ENCODE results near the gene GMEB1.
"Not testable (repeated sequence)": the region's sequence is repeated elsewhere in the genome, so short reads cannot be mapped to it uniquely, and the experiment has no call there.

GMEB1 gene

DNA sequence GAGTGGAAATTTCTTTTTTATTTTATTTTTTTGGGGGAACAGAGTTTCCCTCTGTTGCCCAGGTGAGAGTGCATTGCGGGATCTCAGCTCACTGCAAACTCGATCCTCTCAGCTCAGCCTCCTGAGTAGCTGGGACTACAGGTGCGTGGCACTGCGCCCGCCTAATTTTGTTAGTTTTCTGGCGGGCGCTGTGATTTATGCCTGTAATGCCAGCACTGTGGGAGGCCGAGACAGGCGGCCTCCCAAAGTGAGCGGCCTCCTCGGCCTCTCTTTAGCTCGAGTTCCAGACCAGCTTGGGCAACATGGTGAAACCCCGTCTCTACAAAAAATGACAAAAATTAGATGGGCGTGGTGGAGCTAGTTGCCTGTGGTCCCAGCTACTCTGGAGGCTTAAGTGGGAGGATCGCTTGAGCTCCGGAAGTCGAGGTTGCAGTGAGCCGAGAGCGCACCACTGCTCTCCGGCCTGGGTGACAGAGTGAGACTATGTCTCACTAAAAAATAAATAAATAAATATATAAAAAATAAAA is 2.7 kb downstream of the GMEB1 start:
- Histone ChIP-seq H3K27me3 (ENCODE audit: control insufficient read depth, insufficient read depth, low read length) (no peaks in the 10 kb centered on the region), H3K36me3 (ENCODE audit: control insufficient read depth, insufficient read depth, low read length) (no peaks in the 10 kb centered on the region), H3K27ac (ENCODE audit: low read length) (no peak overlapping the region), H3K4me3 (ENCODE audit: low read length) (no peak overlapping the region), H3K9me3 (ENCODE audit: control insufficient read depth, insufficient read depth, low read length) (no peaks in the 10 kb centered on the region), H3K4me1 (ENCODE audit: control insufficient read depth, insufficient read depth, low read length) (no peaks in the 10 kb centered on the region)
- DNase-seq (ENCODE audit: low read depth, low spot score): no peak
- no CpG with 5 or more reads among the region's 20 CpGs for WGBS (ENCODE audit: insufficient coverage, insufficient read length)

DNA sequence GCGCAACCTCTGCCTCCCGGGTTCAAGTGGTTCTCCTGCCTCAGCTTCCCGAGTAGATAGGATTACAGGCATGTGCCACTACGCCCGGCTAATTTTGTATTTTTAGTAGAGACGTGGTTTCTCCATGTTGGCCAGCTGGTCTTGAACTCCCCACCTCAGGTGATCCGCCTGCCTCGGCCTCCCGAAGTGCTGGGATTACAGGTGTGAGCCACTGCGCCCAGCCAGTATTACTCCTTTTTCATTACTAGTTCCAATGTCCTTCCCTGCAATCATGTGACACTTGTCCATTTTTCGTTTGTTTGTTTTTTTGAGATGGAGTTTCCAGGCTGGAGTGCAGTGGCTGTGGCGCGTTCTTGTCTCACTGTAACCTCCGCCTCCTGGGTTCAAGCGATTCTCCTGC is 4.4 kb downstream of the GMEB1 start:
- DNase-seq (ENCODE audit: low read depth, low spot score); H3K27me3 ChIP-seq (ENCODE audit: control insufficient read depth, insufficient read depth, low read length); H3K4me1 ChIP-seq (ENCODE audit: control insufficient read depth, insufficient read depth, low read length); H3K9me3 ChIP-seq (ENCODE audit: control insufficient read depth, insufficient read depth, low read length); H3K36me3 ChIP-seq (ENCODE audit: control insufficient read depth, insufficient read depth, low read length); H3K27ac ChIP-seq (ENCODE audit: low read length); H3K4me3 ChIP-seq (ENCODE audit: low read length): not testable (repeated sequence)
- no CpG with 5 or more reads among the region's 15 CpGs for WGBS (ENCODE audit: insufficient coverage, insufficient read length)

DNA sequence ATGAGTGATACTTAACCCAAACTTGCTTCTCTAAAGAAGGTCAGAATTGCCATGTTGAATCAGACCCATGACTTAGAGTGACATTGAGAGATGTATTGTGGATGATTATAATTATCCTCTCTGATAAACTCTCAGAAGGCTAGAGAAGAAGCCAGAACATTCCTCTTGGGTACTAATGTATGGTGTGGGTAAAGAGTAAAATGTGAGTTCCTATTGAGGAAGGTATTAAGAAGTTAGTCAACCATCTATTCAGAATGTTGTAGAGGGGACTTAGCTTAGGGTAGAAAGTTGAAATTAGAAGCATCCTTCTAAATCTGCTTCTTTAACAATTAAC is 7.3 kb downstream of the GMEB1 start:
- Histone ChIP-seq H3K4me3 (ENCODE audit: low read length) (no peak overlapping the region), H3K27me3 (ENCODE audit: control insufficient read depth, insufficient read depth, low read length) (no peaks in the 10 kb centered on the region), H3K9me3 (ENCODE audit: control insufficient read depth, insufficient read depth, low read length) (no peaks in the 10 kb centered on the region), H3K27ac (ENCODE audit: low read length) (no peak overlapping the region), H3K4me1 (ENCODE audit: control insufficient read depth, insufficient read depth, low read length) (no peaks in the 10 kb centered on the region), H3K36me3 (ENCODE audit: control insufficient read depth, insufficient read depth, low read length) (no peaks in the 10 kb centered on the region)
- no peak for DNase-seq (ENCODE audit: low read depth, low spot score)

DNA sequence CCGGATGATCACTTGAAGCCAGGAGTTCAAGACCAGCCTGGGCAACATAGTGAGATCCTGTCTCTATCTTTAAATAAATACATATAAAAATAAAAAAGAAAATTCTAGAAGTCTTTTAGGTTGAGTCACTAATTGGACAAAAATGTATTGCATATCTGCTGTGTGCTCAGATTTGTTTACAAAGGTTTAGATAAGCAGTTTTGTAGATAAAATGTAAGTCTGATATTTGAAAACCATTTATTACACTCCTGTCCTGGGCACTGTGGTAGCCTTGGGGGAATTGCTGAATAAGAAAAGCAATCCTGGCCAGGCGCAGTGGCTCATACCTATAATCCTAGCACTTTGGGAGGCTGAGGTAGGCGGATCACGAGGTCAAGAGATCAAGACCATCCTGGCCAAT is 11.6 kb downstream of the GMEB1 start:
- Histone ChIP-seq H3K36me3 (ENCODE audit: control insufficient read depth, insufficient read depth, low read length) (peaks cover 3% of the 10 kb centered on the region; the same call in 1 of the 2 replicates), H3K9me3 (ENCODE audit: control insufficient read depth, insufficient read depth, low read length) (no peaks in the 10 kb centered on the region), H3K27me3 (ENCODE audit: control insufficient read depth, insufficient read depth, low read length) (no peaks in the 10 kb centered on the region), H3K4me3 (ENCODE audit: low read length) (no peak overlapping the region), H3K4me1 (ENCODE audit: control insufficient read depth, insufficient read depth, low read length) (no peaks in the 10 kb centered on the region), H3K27ac (ENCODE audit: low read length) (no peak overlapping the region)
- no CpG with 5 or more reads among the region's 4 CpGs for WGBS (ENCODE audit: insufficient coverage, insufficient read length)
- no peak for DNase-seq (ENCODE audit: low read depth, low spot score)

DNA sequence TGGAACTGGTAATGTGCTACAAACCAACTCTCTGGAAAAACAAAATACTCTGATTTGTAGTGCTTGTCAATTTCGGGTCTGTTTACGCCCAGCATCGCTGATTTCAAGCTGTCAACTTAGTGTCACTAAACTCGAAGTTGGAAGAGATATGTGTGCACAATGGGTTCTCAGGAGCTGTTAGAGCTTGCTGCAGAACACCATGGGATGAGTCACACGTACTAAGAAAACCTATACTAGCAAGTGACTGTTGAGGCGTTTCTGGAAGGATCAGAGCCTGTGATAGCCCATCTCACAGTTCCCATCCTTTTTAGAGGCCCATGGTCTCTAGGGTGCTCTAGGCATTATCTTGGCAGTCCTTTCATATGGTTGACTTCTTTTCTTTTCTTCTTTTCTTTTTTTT is 14.3 kb downstream of the GMEB1 start:
- Histone ChIP-seq H3K4me3 (ENCODE audit: low read length) (no peak overlapping the region), H3K9me3 (ENCODE audit: control insufficient read depth, insufficient read depth, low read length) (no peaks in the 10 kb centered on the region), H3K27ac (ENCODE audit: low read length) (no peak overlapping the region), H3K36me3 (ENCODE audit: control insufficient read depth, insufficient read depth, low read length) (peaks cover 3% of the 10 kb centered on the region; the same call in 1 of the 2 replicates), H3K4me1 (ENCODE audit: control insufficient read depth, insufficient read depth, low read length) (no peaks in the 10 kb centered on the region), H3K27me3 (ENCODE audit: control insufficient read depth, insufficient read depth, low read length) (no peaks in the 10 kb centered on the region)
- no CpG with 5 or more reads among the region's 6 CpGs for WGBS (ENCODE audit: insufficient coverage, insufficient read length)
- no peak for DNase-seq (ENCODE audit: low read depth, low spot score)

DNA sequence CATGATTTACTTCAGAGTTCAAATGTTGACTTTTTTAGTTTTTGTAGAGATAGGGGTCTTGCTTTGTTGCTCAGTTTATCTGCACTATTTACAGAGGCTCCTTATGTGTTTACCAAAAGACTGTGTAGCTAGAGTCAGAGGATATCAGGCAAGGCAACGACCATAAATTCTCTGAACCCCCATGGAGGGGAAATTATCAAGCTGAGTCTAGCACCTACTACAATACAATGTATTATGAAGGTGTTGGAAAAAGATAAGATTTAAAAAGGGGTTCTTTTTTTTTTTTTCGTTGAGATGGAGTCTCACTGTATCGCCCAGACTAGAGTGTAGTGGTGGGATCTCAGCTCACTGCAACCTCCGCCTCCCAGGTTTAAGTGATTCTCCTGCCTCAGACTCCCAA is 16.4 kb downstream of the GMEB1 start:
- peaks cover 3% of the 10 kb centered on the region; the same call in 1 of the 2 replicates for H3K36me3 ChIP-seq (ENCODE audit: control insufficient read depth, insufficient read depth, low read length)
- H3K4me1 ChIP-seq (ENCODE audit: control insufficient read depth, insufficient read depth, low read length): no peaks in the 10 kb centered on the region
- H3K9me3 ChIP-seq (ENCODE audit: control insufficient read depth, insufficient read depth, low read length): no peaks in the 10 kb centered on the region
- no CpG with 5 or more reads among the region's 4 CpGs for WGBS (ENCODE audit: insufficient coverage, insufficient read length)
- no peak overlapping the region for H3K27ac ChIP-seq (ENCODE audit: low read length)
- no peaks in the 10 kb centered on the region for H3K27me3 ChIP-seq (ENCODE audit: control insufficient read depth, insufficient read depth, low read length)
- no peak overlapping the region for H3K4me3 ChIP-seq (ENCODE audit: low read length)
- DNase-seq (ENCODE audit: low read depth, low spot score): no peak

DNA sequence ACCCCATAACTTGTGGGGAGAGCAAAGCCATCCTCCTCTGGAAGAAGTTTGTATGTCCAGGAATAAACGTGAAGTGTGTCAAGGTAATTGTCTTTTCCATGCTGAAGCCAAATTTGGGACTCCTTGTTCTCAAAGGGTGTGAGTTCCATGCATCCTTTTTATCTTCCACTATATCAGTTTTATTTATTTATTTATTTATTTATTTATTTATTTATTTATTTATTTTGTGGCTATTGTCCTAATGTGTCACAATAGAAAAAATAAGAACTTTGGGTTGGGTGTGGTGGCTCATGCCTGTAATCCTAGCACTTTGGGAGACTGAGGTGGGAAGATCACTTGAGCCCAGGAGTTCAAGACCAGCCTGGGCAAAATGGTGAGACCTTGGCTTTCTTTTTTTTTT is 23.0 kb downstream of the GMEB1 start:
- not testable (repeated sequence) for H3K27me3 ChIP-seq (ENCODE audit: control insufficient read depth, insufficient read depth, low read length); H3K9me3 ChIP-seq (ENCODE audit: control insufficient read depth, insufficient read depth, low read length)
- WGBS (ENCODE audit: insufficient coverage, insufficient read length): no CpG with 5 or more reads among the region's 1 CpG

DNA sequence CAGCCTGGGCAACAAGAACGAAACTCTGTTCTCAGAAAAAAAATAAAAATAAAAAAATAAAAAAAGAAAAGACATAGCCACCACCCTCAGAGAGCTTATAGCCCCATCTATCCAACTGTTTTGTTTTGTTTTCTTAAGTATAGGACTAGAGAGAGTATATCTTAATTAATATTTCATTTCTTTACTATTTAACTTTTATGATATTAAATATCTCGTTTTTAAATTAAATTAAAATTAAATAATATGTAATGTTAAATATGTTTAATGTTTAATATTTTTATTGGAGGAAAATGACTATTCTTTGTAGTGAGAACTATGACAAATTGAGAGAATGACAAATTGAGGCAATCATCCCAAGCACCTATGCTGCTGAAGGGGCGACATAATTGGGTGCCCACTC is 35.0 kb downstream of the GMEB1 start:
- no peaks in the 10 kb centered on the region for H3K27me3 ChIP-seq (ENCODE audit: control insufficient read depth, insufficient read depth, low read length)
- no peak overlapping the region for H3K4me3 ChIP-seq (ENCODE audit: low read length)
- no peaks in the 10 kb centered on the region for H3K9me3 ChIP-seq (ENCODE audit: control insufficient read depth, insufficient read depth, low read length)
- H3K27ac ChIP-seq (ENCODE audit: low read length): no peak overlapping the region
- WGBS (ENCODE audit: insufficient coverage, insufficient read length): no CpG with 5 or more reads among the region's 3 CpGs
- no peaks in the 10 kb centered on the region for H3K4me1 ChIP-seq (ENCODE audit: control insufficient read depth, insufficient read depth, low read length)
- H3K36me3 ChIP-seq (ENCODE audit: control insufficient read depth, insufficient read depth, low read length): peaks cover 3% of the 10 kb centered on the region; the same call in 1 of the 2 replicates
- DNase-seq (ENCODE audit: low read depth, low spot score): no peak

More for the DNA sequence above, 23.0 kb downstream of the GMEB1 start:
- not testable (repeated sequence) for H3K36me3 ChIP-seq (ENCODE audit: control insufficient read depth, insufficient read depth, low read length); DNase-seq (ENCODE audit: low read depth, low spot score); H3K4me1 ChIP-seq (ENCODE audit: control insufficient read depth, insufficient read depth, low read length); H3K4me3 ChIP-seq (ENCODE audit: low read length); H3K27ac ChIP-seq (ENCODE audit: low read length)

DNA sequence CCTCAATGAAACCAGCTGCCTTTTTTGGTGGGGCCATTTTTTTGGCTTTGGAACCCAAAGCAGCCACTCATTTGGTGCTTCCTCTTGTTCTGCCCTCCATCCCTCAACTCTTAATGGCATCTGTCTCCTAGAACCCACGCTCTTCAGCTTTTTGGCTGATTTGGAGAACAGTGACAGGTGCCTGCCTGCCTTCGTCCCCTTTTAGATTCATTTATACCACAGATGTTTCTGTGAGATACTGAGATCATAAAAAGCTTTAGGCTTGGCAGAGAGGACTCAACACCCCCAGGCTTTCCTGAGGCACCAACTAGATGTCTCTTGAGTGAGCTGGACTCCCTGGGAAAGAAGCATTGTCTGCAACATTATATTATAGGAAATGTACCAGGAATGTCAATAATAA is 47.8 kb downstream of the GMEB1 start:
- no CpG with 5 or more reads among the region's 2 CpGs for WGBS (ENCODE audit: insufficient coverage, insufficient read length)
- no peak for DNase-seq (ENCODE audit: low read depth, low spot score)
- Histone ChIP-seq H3K4me1 (ENCODE audit: control insufficient read depth, insufficient read depth, low read length) (no peaks in the 10 kb centered on the region), H3K4me3 (ENCODE audit: low read length) (no peak overlapping the region), H3K27ac (ENCODE audit: low read length) (no peak overlapping the region), H3K36me3 (ENCODE audit: control insufficient read depth, insufficient read depth, low read length) (peaks cover 13% of the 10 kb centered on the region; the same call in 1 of the 2 replicates), H3K27me3 (ENCODE audit: control insufficient read depth, insufficient read depth, low read length) (no peaks in the 10 kb centered on the region), H3K9me3 (ENCODE audit: control insufficient read depth, insufficient read depth, low read length) (no peaks in the 10 kb centered on the region; the same call in 1 of the 2 replicates)

DNA sequence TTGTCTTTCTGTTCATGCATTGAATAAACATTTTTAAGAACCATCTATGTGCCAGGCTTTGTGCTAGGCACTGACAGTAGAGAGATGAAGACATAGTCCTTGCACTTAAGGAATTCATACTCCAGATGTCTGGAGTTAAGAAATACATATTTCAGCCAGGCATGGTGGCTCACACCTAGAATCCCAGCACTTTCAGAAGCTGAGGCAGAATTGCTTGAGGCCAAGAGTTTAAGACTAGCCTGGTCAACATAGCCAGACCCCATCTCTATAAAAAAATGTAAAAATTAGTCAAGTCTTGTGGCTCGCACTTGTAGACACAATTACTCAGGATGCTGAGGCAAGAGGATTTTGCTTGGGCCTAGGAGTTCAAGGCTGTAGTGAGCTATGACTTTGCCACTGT is 49.6 kb downstream of the GMEB1 start:
- no peak overlapping the region for H3K4me3 ChIP-seq (ENCODE audit: low read length)
- H3K4me1 ChIP-seq (ENCODE audit: control insufficient read depth, insufficient read depth, low read length): no peaks in the 10 kb centered on the region
- no peak for DNase-seq (ENCODE audit: low read depth, low spot score)
- peaks cover 9% of the 10 kb centered on the region; the same call in 1 of the 2 replicates for H3K36me3 ChIP-seq (ENCODE audit: control insufficient read depth, insufficient read depth, low read length)
- H3K27me3 ChIP-seq (ENCODE audit: control insufficient read depth, insufficient read depth, low read length): no peaks in the 10 kb centered on the region
- no peaks in the 10 kb centered on the region for H3K9me3 ChIP-seq (ENCODE audit: control insufficient read depth, insufficient read depth, low read length)
- no peak overlapping the region for H3K27ac ChIP-seq (ENCODE audit: low read length)
- WGBS (ENCODE audit: insufficient coverage, insufficient read length): no CpG with 5 or more reads among the region's 1 CpG

DNA sequence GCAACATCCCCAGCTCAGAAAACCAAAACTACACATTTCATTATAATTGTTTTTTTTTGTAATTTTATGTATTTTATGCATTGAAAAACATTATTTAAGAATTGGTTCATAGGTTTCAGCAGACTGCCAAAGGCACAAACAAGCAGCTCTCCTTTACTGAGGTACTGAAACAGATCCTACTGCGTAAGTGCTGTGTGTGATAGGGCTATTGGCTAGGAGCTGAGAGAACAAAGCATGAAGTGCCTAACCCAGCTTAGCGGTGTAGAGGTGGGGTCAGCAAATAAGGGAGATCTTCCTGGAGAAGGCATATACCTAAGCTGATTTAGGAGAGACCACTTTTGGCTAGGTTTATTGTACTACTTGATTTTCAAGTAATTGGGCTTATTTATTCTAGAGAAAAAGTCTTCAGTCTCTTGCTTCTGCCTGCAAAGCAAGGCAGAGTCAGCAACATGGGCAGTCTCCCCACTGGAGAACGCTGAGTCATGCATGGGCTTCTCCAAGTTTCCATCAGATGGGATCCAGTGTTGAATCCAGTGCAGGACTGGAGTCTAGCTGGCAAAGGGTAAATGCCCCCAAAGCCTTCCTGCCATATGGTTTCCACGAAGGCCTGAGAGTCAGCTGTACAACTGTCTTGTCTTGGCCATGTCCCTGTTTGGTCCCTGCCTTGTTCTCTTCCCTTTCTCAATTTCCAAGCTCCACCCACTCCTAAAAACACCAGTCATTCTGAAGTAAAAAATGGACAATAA is 50.2 kb downstream of the GMEB1 start:
- H3K4me3 ChIP-seq (ENCODE audit: low read length): no peak overlapping the region
- peaks cover 6% of the 10 kb centered on the region; the same call in 1 of the 2 replicates for H3K36me3 ChIP-seq (ENCODE audit: control insufficient read depth, insufficient read depth, low read length)
- WGBS (ENCODE audit: insufficient coverage, insufficient read length): no CpG with 5 or more reads among the region's 4 CpGs
- no peak for DNase-seq (ENCODE audit: low read depth, low spot score)
- H3K27me3 ChIP-seq (ENCODE audit: control insufficient read depth, insufficient read depth, low read length): no peaks in the 10 kb centered on the region
- H3K4me1 ChIP-seq (ENCODE audit: control insufficient read depth, insufficient read depth, low read length): no peaks in the 10 kb centered on the region
- no peak overlapping the region for H3K27ac ChIP-seq (ENCODE audit: low read length)
- H3K9me3 ChIP-seq (ENCODE audit: control insufficient read depth, insufficient read depth, low read length): no peaks in the 10 kb centered on the region

Data from iPS DF 6.9 (cell line).